H1 (cell line): ENCODE measurements around the gene EGFR. TPM values are rescaled to one million over a fixed set of nuclear protein-coding genes. Genes with fewer than 3 reads are reported as not detected.

Experiments
- CTCF ChIA-PET: fragments of 300-600 bp; sonication (Branson Sonifier 250); formaldehyde crosslinking; loops from one replicate; lab custom pipeline; 2021; ENCODE audit not compliant: partially characterized antibody; lab: Charles Lee
- POLR2A ChIA-PET: fragments of 300-600 bp; sonication (Branson Sonifier 250); formaldehyde crosslinking; loops from one replicate; lab custom pipeline; 2021; ENCODE audit warnings: inconsistent platforms; ENCODE audit not compliant: partially characterized antibody; lab: Charles Lee
- DNase-seq, 2 experiments: peaks; one replicate each; pipeline versions ENCODE4 v3.0.0 to v3.0.0-alpha.2; 2010 to 2022; ENCODE audit warnings: low spot score in 2 of 2, low read depth in 1 of 2, mixed read lengths in 1 of 2
- FAIRE-seq: peaks from 2 replicates; lab custom pipeline; 2011; peaks lifted over from hg19 to GRCh38; lab: Jason Lieb, UNC
- H2AFZ ChIP-seq: 2 replicates; pipeline ENCODE4 v1.8.1; 2012; ENCODE audit warnings: low read length, inconsistent platforms
- H2AK5ac ChIP-seq: 2 replicates; pipeline ENCODE4 v1.6.1; 2013; ENCODE audit warnings: low read depth, low read length
- H2BK120ac ChIP-seq: replicated peaks from 2 replicates; pipeline ENCODE3; 2013; ENCODE audit warnings: low read depth, low read length, inconsistent platforms
- H2BK12ac ChIP-seq: 2 replicates; pipeline ENCODE4 v1.6.1; 2013; ENCODE audit warnings: low read depth, low read length
- H2BK15ac ChIP-seq: 2 replicates; pipeline ENCODE4 v1.6.1; 2013; ENCODE audit warnings: low read length
- H2BK20ac ChIP-seq: 2 replicates; pipeline ENCODE4 v1.6.1; 2013; ENCODE audit warnings: low read length
- H2BK5ac ChIP-seq: 2 replicates; pipeline ENCODE4 v1.6.1; 2013; ENCODE audit warnings: low read depth, low read length
- H3K14ac ChIP-seq: 2 replicates; pipeline ENCODE4 v1.6.1; 2013; ENCODE audit warnings: inconsistent platforms; ENCODE audit not compliant: insufficient read length
- H3K18ac ChIP-seq: 2 replicates; pipeline ENCODE4 v1.6.1; 2013; ENCODE audit warnings: low read length; ENCODE audit errors: extremely low read depth
- H3K23ac ChIP-seq: 2 replicates; pipeline ENCODE4 v1.6.1; 2013; ENCODE audit warnings: inconsistent platforms; ENCODE audit not compliant: insufficient read length
- H3K23me2 ChIP-seq: 2 replicates; pipeline ENCODE4 v1.6.1; 2013; ENCODE audit warnings: low read depth, low read length
- H3K27ac ChIP-seq: 2 replicates; pipeline ENCODE4 v1.6.1; 2011; ENCODE audit warnings: low read depth, low read length, inconsistent platforms
- H3K27me3 ChIP-seq, 4 experiments: replicated peaks in 1 of 4; 1 replicate in 1 of 4; 2 replicates in 3 of 4; pipeline versions ENCODE4 v1.6.1 to v1.8.1; 2011 to 2013; ENCODE audit warnings: low read length in 3 of 4, mild to moderate bottlenecking in 3 of 4, inconsistent platforms in 2 of 4, mixed read lengths in 2 of 4, moderate library complexity in 1 of 4; ENCODE audit not compliant: control insufficient read depth in 3 of 4, insufficient read depth in 3 of 4; ENCODE audit errors: extremely low read depth in 1 of 4
- H3K36me3 ChIP-seq, 4 experiments: 2 replicates each; pipeline versions ENCODE4 v1.6.1 to v1.8.1; 2011 to 2013; ENCODE audit warnings: mild to moderate bottlenecking in 4 of 4, low read length in 3 of 4, moderate library complexity in 2 of 4, control low read depth in 1 of 4, inconsistent platforms in 1 of 4; ENCODE audit not compliant: insufficient read depth in 4 of 4, control insufficient read depth in 2 of 4
- H3K4ac ChIP-seq: replicated peaks from 2 replicates; pipeline ENCODE3; 2013; ENCODE audit warnings: low read length, low read depth, mixed read lengths, inconsistent platforms; ENCODE audit not compliant: insufficient read length
- H3K4me1 ChIP-seq, 4 experiments: replicated peaks in 1 of 4; 1 replicate in 1 of 4; 2 replicates in 3 of 4; pipeline versions ENCODE4 v1.6.1 to v1.8.1; 2011 to 2013; ENCODE audit warnings: low read length in 3 of 4, inconsistent platforms in 2 of 4, mixed read lengths in 1 of 4; ENCODE audit not compliant: insufficient read depth in 4 of 4, control insufficient read depth in 3 of 4
- H3K4me2 ChIP-seq, 2 experiments: 2 replicates each; pipeline versions ENCODE4 v1.6.1 to v1.8.1; 2011 to 2013; ENCODE audit warnings: low read depth in 2 of 2, low read length in 2 of 2, control low read depth in 1 of 2, inconsistent platforms in 1 of 2, mild to moderate bottlenecking in 1 of 2; ENCODE audit not compliant: insufficient read depth in 1 of 2
- H3K4me3 ChIP-seq, 4 experiments: fragments of 200-600, 300-600 bp in 1 of 4; sonication (generic), shearing (Covaris generic), sonication (Bioruptor Twin) in 1 of 4; 2 replicates each; pipeline versions ENCODE4 v1.5.1 to v1.8.1; 2011 to 2016; ENCODE audit warnings: low read length in 4 of 4, low read depth in 3 of 4, control low read depth in 2 of 4, inconsistent platforms in 2 of 4, mild to moderate bottlenecking in 2 of 4, mixed read lengths in 1 of 4, moderate library complexity in 1 of 4; ENCODE audit not compliant: insufficient read depth in 2 of 4; ENCODE audit errors: extremely low read depth in 1 of 4
- H3K56ac ChIP-seq: replicated peaks from 2 replicates; pipeline ENCODE3; 2013; ENCODE audit warnings: low read depth, mild to moderate bottlenecking, mixed read lengths, low read length, inconsistent platforms; ENCODE audit not compliant: insufficient read length
- H3K79me1 ChIP-seq: 2 replicates; pipeline ENCODE4 v1.6.1; 2013; ENCODE audit warnings: low read depth, low read length, control low read depth
- H3K79me2 ChIP-seq, 2 experiments: 2 replicates each; pipeline versions ENCODE4 v1.6.1 to v1.8.1; 2012 to 2013; ENCODE audit warnings: low read length in 2 of 2, mild to moderate bottlenecking in 2 of 2, inconsistent platforms in 1 of 2; ENCODE audit not compliant: insufficient read depth in 2 of 2, control insufficient read depth in 1 of 2
- H3K9ac ChIP-seq, 4 experiments: replicated peaks in 1 of 4; 1 replicate in 1 of 4; 2 replicates in 3 of 4; pipeline versions ENCODE4 v1.6.1 to v1.8.1; 2011 to 2013; ENCODE audit warnings: low read depth in 3 of 4, low read length in 3 of 4, control low read depth in 2 of 4, mild to moderate bottlenecking in 2 of 4, moderate library complexity in 2 of 4, inconsistent platforms in 1 of 4; ENCODE audit errors: extremely low read depth in 1 of 4
- H3K9me3 ChIP-seq, 2 experiments: 2 replicates each; pipeline versions ENCODE4 v1.6.1 to v1.8.1; 2012 to 2013; ENCODE audit warnings: mild to moderate bottlenecking in 2 of 2, moderate library complexity in 2 of 2, control low read depth in 1 of 2, inconsistent platforms in 1 of 2, low read depth in 1 of 2, low read length in 1 of 2, mixed read lengths in 1 of 2; ENCODE audit not compliant: insufficient read depth in 2 of 2
- H4K20me1 ChIP-seq, 2 experiments: replicated peaks in 1 of 2; 2 replicates each; pipeline versions ENCODE3 to v1.8.1; 2011 to 2013; ENCODE audit warnings: inconsistent platforms in 2 of 2, low read length in 2 of 2, mild to moderate bottlenecking in 1 of 2; ENCODE audit not compliant: insufficient read depth in 2 of 2, control insufficient read depth in 1 of 2
- H4K5ac ChIP-seq: 2 replicates; pipeline ENCODE4 v1.6.1; 2013; ENCODE audit warnings: low read length, low read depth, mixed read lengths, inconsistent platforms; ENCODE audit not compliant: insufficient read length
- H4K8ac ChIP-seq: 2 replicates; pipeline ENCODE4 v1.8.0; 2013; ENCODE audit warnings: mild to moderate bottlenecking, moderate library complexity, low read length, inconsistent platforms; ENCODE audit not compliant: insufficient read depth; ENCODE audit errors: extremely low read depth
- H4K91ac ChIP-seq: replicated peaks from 2 replicates; pipeline ENCODE3; 2013; ENCODE audit warnings: low read length, mixed read lengths, inconsistent platforms; ENCODE audit not compliant: insufficient read length
- PHF8 ChIP-seq: fragments of 200-600 bp; sonication (generic); conservative IDR thresholded peaks from 2 replicates; pipeline ENCODE4 v1.7.1; 2012; ENCODE audit warnings: low read depth, mild to moderate bottlenecking, inconsistent platforms, low read length, moderate library complexity
- TCF12 ChIP-seq: IDR thresholded peaks from 2 replicates; pipeline ENCODE4 v1.6.1; 2011; ENCODE audit warnings: low read depth, mild to moderate bottlenecking, low read length
- ZNF274 ChIP-seq: IDR thresholded peaks from 2 replicates; pipeline ENCODE4 v1.7.0; 2012; ENCODE audit warnings: low read length, borderline replicate concordance; ENCODE audit errors: extremely low read depth
- WGBS, 2 experiments: shearing (Covaris generic) in 1 of 2; methylation state at CpG; one replicate each; pipeline versions ENCODE4 v1.1.6 to v1.1.7; 2013 to 2015; ENCODE audit warnings: low lambda C conversion rate in 2 of 2, mixed read lengths in 2 of 2, inconsistent platforms in 1 of 2, low coverage in 1 of 2, missing lambda C conversion rate in 1 of 2; ENCODE audit not compliant: insufficient replicate concordance in 2 of 2, insufficient coverage in 1 of 2, insufficient read length in 1 of 2; ENCODE audit errors: extremely low coverage in 1 of 2, missing lambda C conversion rate in 1 of 2; 5-methylcytosine and 5-hydroxymethylcytosine counted together
- polyA plus RNA-seq, 7 experiments: library from polyadenylated mRNA; depleted of rRNA in 3 of 7; stranded (reverse) in 5 of 7; unstranded in 2 of 7; fragments of >200 nt in 5 of 7; fragments of 200-250 nt in 2 of 7; gene quantifications; 1 replicate in 5 of 7; 2 replicates in 1 of 7; 4 replicates in 1 of 7; pipeline versions ENCODE4 v1.2.1 to v1.2.3, GENCODE V29; 2011 to 2013; ENCODE audit warnings: missing spikeins in 2 of 7, mixed read lengths in 2 of 7
- total RNA-seq: library from RNA; stranded (reverse); fragmentation: NEBNext Ultra II Directional; extraction: Animal tissue kit (Norgen Biotek cat#: 25700); gene quantifications from 2 replicates; pipeline ENCODE4 v1.2.1, GENCODE V29; 2021

Gene EGFR
- total and polyA plus RNA-seq, 2 of the 8 experiments (the other 6 are each of a cell fraction or from before 2014, with no cell fraction given), result 1.9 to 5.8 TPM

GRCh38 chr7:55223023-55223422, 204.2 kb downstream of the EGFR start:
- Histone ChIP-seq H2BK15ac (no peak overlapping the region), H3K9me3 (no peaks in the 10 kb centered on the region; a peak in 1 of 4 replicates), H3K14ac (no peak overlapping the region), H3K27ac (no peak overlapping the region), H3K56ac (no peak overlapping the region), H3K36me3 (no peaks in the 10 kb centered on the region), H2BK120ac (no peak overlapping the region), H3K27me3 (no peaks in the 10 kb centered on the region), H3K4me1 (no peaks in the 10 kb centered on the region), H3K23me2 (no peaks in the 10 kb centered on the region), H3K79me1 (no peaks in the 10 kb centered on the region), H3K4me3 (no peak overlapping the region), H3K18ac (no peak overlapping the region), H4K20me1 (no peaks in the 10 kb centered on the region), H3K4me2 (no peak overlapping the region), H3K9ac (no peak overlapping the region), H3K4ac (no peak overlapping the region), H2BK20ac (no peak overlapping the region), H4K91ac (no peak overlapping the region), H2BK5ac (no peak overlapping the region), H4K8ac (no peak overlapping the region), H2AFZ (no peak overlapping the region), H2AK5ac (no peak overlapping the region), H2BK12ac (no peak overlapping the region), H4K5ac (no peak overlapping the region), H3K23ac (no peak overlapping the region), H3K79me2 (no peaks in the 10 kb centered on the region)
- TF ChIP-seq TCF12, result no peak
- TF ChIP-seq PHF8, result no peak
- no peak for TF ChIP-seq ZNF274
- DNase-seq, result no peak
- FAIRE-seq, result no peak
- 84% methylated on average over 9 of the region's 9 CpGs; no CpG with 5 or more reads in 1 of the 2 experiments for WGBS, 2 experiments
- ChIA-PET CTCF (interaction anchor here (1.0 kb wide), 1 partner anchor 15 kb away, joined by 3 read pairs; no protein-coding TSS in a partner anchor), POLR2A (no interaction called here)
